Omental fat pad (tissue), 4 donors: Measurements from ENCODE around the gene DCTN1. TPM values are rescaled to one million over a fixed set of nuclear protein-coding genes. Genes with fewer than 3 reads are reported as not detected.
"Not testable (repeated sequence)": the region's sequence is repeated elsewhere in the genome, so short reads cannot be mapped to it uniquely, and the experiment has no call there.

ENCODE experiments used
- ATAC-seq: fragments of 150-250 bp; one replicate; pipeline ENCODE4 v1.9.1; 2016; ENCODE audit warnings: mild to moderate bottlenecking, moderate library complexity; ENCODE audit not compliant: low FRiP score
- DNase-seq: peaks from one replicate; pipeline ENCODE4 v3.0.0-alpha.2; 2019; ENCODE audit warnings: low spot score
- total RNA-seq, 4 donors: library from RNA; depleted of rRNA; stranded (reverse); fragments of >200 nt; gene quantifications; one replicate each; pipeline ENCODE4 v1.1.0, GENCODE V29; 2016
- TF ChIP-seq, protein P1 (sequence below), 3 donors: fragments of 450-650 bp; IDR thresholded peaks; one replicate each; pipeline ENCODE4 v1.5.1; 2016 to 2017; ENCODE audit warnings: antibody characterized with exemption in 3 of 3, mild to moderate bottlenecking in 3 of 3, moderate library complexity in 2 of 3

DCTN1 gene
- total RNA-seq, 4 donors from 2014 or later, result 83.1 to 122 (median 114) TPM

DNA sequence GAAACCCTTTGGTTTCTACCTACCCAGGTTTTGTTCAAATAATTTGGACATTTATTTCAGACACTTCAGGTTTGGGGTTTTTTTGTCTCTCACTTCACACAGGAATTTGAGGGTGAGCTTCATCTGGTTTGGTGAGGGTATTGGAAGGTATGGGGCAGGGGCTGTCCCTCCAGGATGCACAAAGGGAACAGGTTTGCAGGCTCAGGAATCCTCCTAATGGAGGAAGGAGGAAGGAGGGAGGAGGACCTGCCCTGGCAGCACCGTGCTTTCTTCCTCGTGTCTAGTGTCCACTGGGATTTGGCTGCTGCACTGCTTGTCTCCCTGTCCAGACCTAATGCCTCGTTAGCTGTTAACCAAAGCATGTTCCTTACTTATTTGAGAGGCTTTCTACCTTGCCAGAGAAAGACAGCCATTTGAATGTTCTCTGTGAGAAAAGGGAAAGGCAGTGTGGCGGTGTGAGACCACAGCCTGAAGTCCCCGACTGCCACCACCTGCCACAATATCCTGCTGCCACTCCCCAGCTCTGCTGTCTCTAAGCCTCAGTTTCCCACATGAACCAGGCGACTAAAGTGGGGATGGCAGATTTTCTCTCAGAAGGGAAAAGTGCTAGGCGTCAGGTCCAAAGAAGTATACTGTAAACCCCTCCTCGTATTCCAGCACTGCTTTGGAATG lies 34.7 kb downstream of the DCTN1 start:
- ATAC-seq, result no peak
- DNase-seq, result no peak
- TF ChIP-seq, protein P1, sequence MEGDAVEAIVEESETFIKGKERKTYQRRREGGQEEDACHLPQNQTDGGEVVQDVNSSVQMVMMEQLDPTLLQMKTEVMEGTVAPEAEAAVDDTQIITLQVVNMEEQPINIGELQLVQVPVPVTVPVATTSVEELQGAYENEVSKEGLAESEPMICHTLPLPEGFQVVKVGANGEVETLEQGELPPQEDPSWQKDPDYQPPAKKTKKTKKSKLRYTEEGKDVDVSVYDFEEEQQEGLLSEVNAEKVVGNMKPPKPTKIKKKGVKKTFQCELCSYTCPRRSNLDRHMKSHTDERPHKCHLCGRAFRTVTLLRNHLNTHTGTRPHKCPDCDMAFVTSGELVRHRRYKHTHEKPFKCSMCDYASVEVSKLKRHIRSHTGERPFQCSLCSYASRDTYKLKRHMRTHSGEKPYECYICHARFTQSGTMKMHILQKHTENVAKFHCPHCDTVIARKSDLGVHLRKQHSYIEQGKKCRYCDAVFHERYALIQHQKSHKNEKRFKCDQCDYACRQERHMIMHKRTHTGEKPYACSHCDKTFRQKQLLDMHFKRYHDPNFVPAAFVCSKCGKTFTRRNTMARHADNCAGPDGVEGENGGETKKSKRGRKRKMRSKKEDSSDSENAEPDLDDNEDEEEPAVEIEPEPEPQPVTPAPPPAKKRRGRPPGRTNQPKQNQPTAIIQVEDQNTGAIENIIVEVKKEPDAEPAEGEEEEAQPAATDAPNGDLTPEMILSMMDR (IDR thresholded peaks at IDR 0.05), result no peak

- TF ChIP-seq, protein P1 (IDR thresholded peaks at IDR 0.05), result no peak
- DNase-seq, result no peak
- no peak for ATAC-seq
These were observed 36.8 kb downstream of the DCTN1 start, which contains the start of gene SLC4A5 for GRCh38 chr2:74343316-74343715. Gene SLC4A5, minus strand, starts transcription at chr2:74343416. Its CDS starts 28,393 bp downstream, at chr2:74315023.

DNA sequence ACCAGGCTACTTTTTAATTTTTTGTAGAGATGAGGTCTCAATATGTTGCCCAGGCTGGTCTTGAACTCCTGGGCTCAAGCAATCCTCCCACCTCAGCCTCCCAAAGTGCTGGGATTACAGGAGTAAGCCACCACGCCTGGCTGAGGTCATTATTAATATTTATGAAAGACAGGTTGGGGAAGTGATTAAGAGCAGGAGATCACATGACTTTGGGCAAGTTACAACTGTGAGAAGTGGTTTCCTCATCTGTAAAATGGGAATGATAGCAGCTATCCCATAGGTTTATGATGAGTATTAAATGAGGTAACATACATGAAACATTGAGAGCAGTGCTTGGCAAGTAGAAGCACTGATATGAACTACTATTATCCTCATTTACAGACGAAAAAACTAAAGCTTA lies 43.9 kb downstream of the DCTN1 start:
- not testable (repeated sequence) for ATAC-seq, DNase-seq

DNA sequence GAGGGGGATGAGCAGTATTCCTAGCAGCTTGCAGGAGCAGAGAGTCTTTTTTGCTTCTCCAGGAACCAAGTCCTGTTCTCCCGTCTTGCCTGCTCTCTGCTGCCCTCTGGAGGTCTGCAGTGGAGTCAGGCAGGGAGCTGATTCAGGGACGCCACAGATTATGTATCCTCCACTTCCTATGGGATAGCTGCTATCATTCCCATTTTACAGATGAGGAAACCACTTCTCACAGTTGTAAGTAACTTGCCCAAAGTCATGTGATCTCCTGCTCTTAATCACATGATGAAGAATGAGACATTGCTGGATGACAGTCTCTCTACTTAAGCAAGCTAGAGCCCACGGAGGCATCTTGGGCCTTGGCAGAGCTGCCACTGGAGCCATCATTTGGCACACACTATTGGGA lies 45.2 kb downstream of the DCTN1 start:
- ATAC-seq (peak; percentile 80), DNase-seq (peak; percentile 60)
- TF ChIP-seq, protein P1 (IDR thresholded peaks at IDR 0.05), result peak in 2 of 3 donors; percentile 23 to 57

DNA sequence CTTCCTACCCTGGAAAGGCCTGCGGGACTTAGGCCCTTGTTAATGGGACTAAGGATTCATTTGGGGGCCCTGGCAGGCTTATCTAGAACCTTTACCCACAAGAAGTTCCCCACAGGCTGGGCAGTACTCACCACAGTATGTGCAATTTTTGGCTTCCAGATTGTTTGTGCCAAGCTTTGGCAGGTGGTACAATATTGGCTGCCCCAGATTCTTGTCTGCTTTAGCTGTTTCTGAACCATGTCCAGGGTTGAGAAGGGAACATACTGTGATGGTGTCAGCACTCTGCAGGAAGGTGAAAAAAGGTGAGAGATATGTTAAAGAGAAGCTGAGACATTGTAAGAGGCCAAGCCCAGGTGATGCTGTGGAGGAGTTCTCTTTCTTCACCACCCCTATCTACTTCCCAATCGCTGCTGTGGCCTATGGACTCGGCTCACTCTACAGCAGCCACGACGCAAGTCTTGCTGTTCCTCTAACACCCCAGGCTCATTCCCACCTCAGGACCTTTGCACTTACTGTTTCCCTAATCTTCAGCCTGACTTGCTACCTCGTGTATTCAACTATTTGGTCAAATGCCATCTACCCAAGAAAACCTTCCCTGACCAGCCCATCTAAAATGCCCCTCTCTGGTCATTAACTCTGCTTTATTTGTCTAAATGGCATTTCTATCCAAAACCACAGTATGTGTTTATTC lies 46.1 kb downstream of the DCTN1 start:
- DNase-seq (no peak), ATAC-seq (no peak)
- TF ChIP-seq, protein P1 (IDR thresholded peaks at IDR 0.05), result no peak

GRCh38 chr2:74333175-74333574 lies 46.9 kb downstream of the DCTN1 start:
- no peak for DNase-seq
- TF ChIP-seq, protein P1 (IDR thresholded peaks at IDR 0.05), result no peak
- no peak for ATAC-seq

GRCh38 chr2:74332550-74333174 lies 47.4 kb downstream of the DCTN1 start:
- no peak for ATAC-seq
- DNase-seq, result no peak
- TF ChIP-seq, protein P1 (IDR thresholded peaks at IDR 0.05), result no peak
